Karpas-422 (cell line): ENCODE data around the gene AEN. TPM values are rescaled to one million over a fixed set of nuclear protein-coding genes. Genes with fewer than 3 reads are reported as not detected.

Source experiments
- DNase-seq: peaks from one replicate; pipeline ENCODE4 v3.0.0-alpha.2; 2015
- H2AFZ ChIP-seq: fragments of 200-600 bp; sonication (generic); 2 replicates; pipeline ENCODE4 v1.6.1; 2014; ENCODE audit warnings: antibody characterized with exemption, low read length, mixed read lengths
- H3K27ac ChIP-seq: fragments of 200-600 bp; sonication (generic); 2 replicates; pipeline ENCODE4 v1.5.1; 2014; ENCODE audit warnings: mild to moderate bottlenecking, low read length, moderate library complexity
- H3K27me3 ChIP-seq: fragments of 200-600 bp; sonication (generic); 2 replicates; pipeline ENCODE4 v1.6.1; 2014; ENCODE audit warnings: low read length, mixed read lengths
- H3K36me3 ChIP-seq: fragments of 200-600 bp; sonication (generic); 2 replicates; pipeline ENCODE4 v1.6.1; 2014; ENCODE audit warnings: low read length, mixed read lengths; ENCODE audit not compliant: insufficient read depth
- H3K4me1 ChIP-seq: fragments of 200-600 bp; sonication (generic); 2 replicates; pipeline ENCODE4 v1.6.1; 2014; ENCODE audit warnings: mild to moderate bottlenecking, low read length, mixed read lengths
- H3K4me2 ChIP-seq: fragments of 200-600 bp; sonication (generic); 2 replicates; pipeline ENCODE4 v1.6.1; 2014; ENCODE audit warnings: low read length, low read depth, mild to moderate bottlenecking; ENCODE audit not compliant: poor library complexity, severe bottlenecking
- H3K4me3 ChIP-seq: fragments of 200-600 bp; sonication (generic); 2 replicates; pipeline ENCODE4 v1.5.1; 2014; ENCODE audit warnings: mild to moderate bottlenecking, antibody characterized with exemption, low read length, mixed read lengths
- H3K79me2 ChIP-seq: fragments of 200-600 bp; sonication (generic); 2 replicates; pipeline ENCODE4 v1.6.1; 2014; ENCODE audit warnings: mild to moderate bottlenecking, low read length, mixed read lengths
- H3K9ac ChIP-seq: fragments of 200-600 bp; sonication (generic); 2 replicates; pipeline ENCODE4 v1.6.0; 2014; ENCODE audit warnings: low read length
- H3K9me2 ChIP-seq: fragments of 200-600 bp; sonication (generic), shearing (Covaris generic); replicated peaks from 2 replicates; pipeline ENCODE4 v1.6.0; 2014; ENCODE audit warnings: mild to moderate bottlenecking, low read length, moderate library complexity; ENCODE audit not compliant: insufficient read depth
- H3K9me3 ChIP-seq: fragments of 300-700, 200-600 bp; sonication (generic); 2 replicates; pipeline ENCODE4 v1.6.1; 2014; ENCODE audit warnings: low read length, mixed read lengths
- H4K20me1 ChIP-seq: fragments of 200-600 bp; sonication (generic); 2 replicates; pipeline ENCODE4 v1.6.1; 2014; ENCODE audit warnings: mild to moderate bottlenecking, antibody characterized with exemption, low read length, low read depth; ENCODE audit not compliant: insufficient read depth
- total RNA-seq: library from RNA; depleted of rRNA; stranded (reverse); fragments of >200 nt; shearing (Covaris generic); gene quantifications from 2 replicates; pipeline ENCODE4 v1.2.3, GENCODE V29; 2014; ENCODE audit warnings: low replicate concordance; rRNA removed

Gene AEN, protein sequence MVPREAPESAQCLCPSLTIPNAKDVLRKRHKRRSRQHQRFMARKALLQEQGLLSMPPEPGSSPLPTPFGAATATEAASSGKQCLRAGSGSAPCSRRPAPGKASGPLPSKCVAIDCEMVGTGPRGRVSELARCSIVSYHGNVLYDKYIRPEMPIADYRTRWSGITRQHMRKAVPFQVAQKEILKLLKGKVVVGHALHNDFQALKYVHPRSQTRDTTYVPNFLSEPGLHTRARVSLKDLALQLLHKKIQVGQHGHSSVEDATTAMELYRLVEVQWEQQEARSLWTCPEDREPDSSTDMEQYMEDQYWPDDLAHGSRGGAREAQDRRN
- total RNA-seq = 18.1 and 36.3 TPM in 2 replicates

DNA sequence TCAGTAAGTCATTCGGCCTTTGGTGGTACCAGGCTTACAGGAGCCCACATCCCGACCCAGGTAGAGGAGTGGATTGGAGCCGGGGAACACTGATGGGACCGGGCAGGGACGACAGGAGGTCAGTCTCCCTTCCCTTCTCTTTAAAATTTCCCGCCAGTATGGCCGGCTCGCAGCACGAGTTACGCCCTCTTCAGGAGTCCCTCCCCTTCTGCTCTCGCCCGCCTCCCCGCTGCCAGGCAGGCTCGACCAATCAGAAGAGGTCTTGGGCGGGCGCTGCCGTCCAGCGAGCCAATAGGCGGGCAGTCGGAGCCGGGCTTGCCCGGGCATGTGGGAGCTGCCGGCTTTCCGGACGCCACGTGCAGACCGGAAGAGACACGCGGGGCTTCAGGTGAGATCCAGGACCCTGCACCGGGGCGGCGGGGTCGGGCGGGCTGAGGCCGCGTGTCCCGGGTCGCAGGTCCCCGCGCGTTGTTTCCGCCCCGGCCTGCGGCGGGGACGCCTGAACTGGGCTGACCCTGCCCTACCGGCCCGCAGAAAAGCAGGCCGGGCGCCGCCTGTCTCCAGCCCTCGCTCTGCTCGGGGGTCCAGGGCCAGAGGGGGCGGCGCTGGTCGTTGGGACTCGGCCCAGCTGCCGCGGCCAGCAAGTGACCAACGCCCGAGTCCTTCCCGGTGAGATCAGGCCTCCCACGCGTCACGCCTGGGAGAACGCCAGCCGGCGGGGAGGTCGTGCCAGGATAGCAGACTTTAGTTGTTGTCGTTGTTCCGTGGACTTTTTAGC, at the start of gene AEN:
Gene AEN (plus strand): TSS at position 346 of the 778 bp plus-strand sequence. CDS start 4,870 bp downstream, outside the sequence.
- Histone ChIP-seq H3K4me1 (peaks cover 33% of the 10 kb centered on the region), H3K4me3 (peak within 1 kb of the TSS; percentile 87)

DNA sequence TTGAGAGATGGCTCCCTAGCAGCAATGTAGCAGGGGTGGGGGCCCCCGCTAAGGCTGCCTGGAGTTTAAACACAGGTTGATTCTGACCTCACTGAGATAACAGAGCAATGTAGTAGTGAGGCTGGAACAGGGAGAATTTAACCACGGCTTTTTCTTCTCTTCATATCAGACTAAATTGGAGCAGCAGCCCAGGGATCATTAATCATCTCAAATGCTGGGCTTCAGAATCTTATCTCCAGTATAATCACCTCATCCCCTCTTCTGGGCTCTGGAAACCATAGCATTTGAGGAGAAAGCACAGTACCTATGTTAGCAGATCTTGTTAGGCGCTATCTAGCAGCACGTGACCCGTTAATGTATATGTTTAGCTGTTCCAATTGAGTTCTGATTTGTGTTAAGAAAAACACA, 49.3 kb upstream of the AEN start:
- Histone ChIP-seq H3K27me3 (no peaks in the 10 kb centered on the region), H3K4me3 (no peak overlapping the region), H3K9me3 (no peaks in the 10 kb centered on the region), H3K9ac (no peak overlapping the region), H3K36me3 (no peaks in the 10 kb centered on the region), H2AFZ (no peak overlapping the region), H3K79me2 (no peaks in the 10 kb centered on the region), H3K9me2 (no peaks in the 10 kb centered on the region), H3K4me1 (no peaks in the 10 kb centered on the region), H3K27ac (no peak overlapping the region), H3K4me2 (no peak overlapping the region), H4K20me1 (no peaks in the 10 kb centered on the region)
- no peak for DNase-seq

More for the DNA sequence above, at the start of gene AEN:
- Histone ChIP-seq H3K9me2 (no peaks in the 10 kb centered on the region), H3K36me3 (peaks cover 8% of the 10 kb centered on the region; the same call in 1 of the 2 replicates), H3K9ac (peak within 1 kb of the TSS; percentile 87), H3K79me2 (peaks cover 49% of the 10 kb centered on the region), H4K20me1 (peaks cover 26% of the 10 kb centered on the region; the same call in 1 of the 2 replicates), H3K27me3 (no peaks in the 10 kb centered on the region), H3K4me2 (peak within 1 kb of the TSS; percentile 88), H3K27ac (peak within 1 kb of the TSS; percentile 78), H3K9me3 (no peaks in the 10 kb centered on the region), H2AFZ (peak within 1 kb of the TSS; percentile 62; the same call in 1 of the 2 replicates)
- peak; percentile 98 for DNase-seq

DNA sequence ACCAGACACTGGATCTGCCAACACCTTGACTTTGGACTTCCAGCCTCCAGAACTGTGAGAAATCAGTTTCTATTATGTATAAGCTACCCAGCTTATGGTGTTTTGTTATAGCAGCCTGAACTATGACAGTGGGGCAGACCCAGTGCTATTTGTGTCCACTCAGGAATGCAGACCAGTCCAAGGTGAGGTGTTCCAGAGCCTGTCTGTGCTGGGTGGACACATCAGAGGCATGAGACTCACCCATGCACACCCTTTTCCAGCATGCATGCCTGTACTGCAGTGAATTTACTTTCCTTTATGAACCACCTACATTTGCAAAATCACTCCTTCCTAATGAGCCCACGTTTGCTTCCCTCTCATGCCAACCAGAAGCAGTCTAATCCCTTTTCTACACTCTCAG, 47.1 kb upstream of the AEN start:
- H3K79me2 ChIP-seq = no peaks in the 10 kb centered on the region
- no peak overlapping the region for H3K9ac ChIP-seq
- no peak overlapping the region for H3K27ac ChIP-seq
- H3K9me3 ChIP-seq = no peaks in the 10 kb centered on the region
- H3K9me2 ChIP-seq = no peaks in the 10 kb centered on the region
- H2AFZ ChIP-seq = no peak overlapping the region
- H3K4me3 ChIP-seq = no peak overlapping the region
- no peaks in the 10 kb centered on the region for H4K20me1 ChIP-seq
- H3K4me1 ChIP-seq = no peaks in the 10 kb centered on the region
- H3K36me3 ChIP-seq = no peaks in the 10 kb centered on the region
- DNase-seq = no peak
- no peak overlapping the region for H3K4me2 ChIP-seq
- no peaks in the 10 kb centered on the region for H3K27me3 ChIP-seq

DNA sequence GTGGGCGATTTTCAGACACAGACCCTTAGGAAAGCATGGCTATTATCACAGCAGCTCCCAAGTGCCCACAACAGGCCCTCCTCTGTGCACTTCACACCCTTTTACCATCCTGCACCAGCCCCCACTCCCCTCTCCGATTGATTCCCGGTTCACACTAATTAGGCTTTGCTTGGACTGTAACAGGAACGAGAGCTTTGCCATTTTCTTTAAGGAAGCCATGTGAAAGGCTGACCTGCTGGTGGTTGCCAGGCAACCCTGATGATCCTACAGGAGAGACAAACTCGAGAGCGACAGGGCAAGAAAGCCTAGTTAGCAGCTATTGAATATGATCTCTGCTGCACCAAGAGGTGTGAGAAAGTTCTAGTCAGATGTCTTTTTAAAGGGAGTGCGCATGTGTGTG, 46.5 kb upstream of the AEN start:
- Histone ChIP-seq H3K9ac (no peak overlapping the region), H2AFZ (no peak overlapping the region), H3K4me3 (no peak overlapping the region), H3K4me2 (no peak overlapping the region), H3K4me1 (no peaks in the 10 kb centered on the region), H3K27ac (no peak overlapping the region), H3K27me3 (no peaks in the 10 kb centered on the region), H3K9me3 (no peaks in the 10 kb centered on the region), H4K20me1 (no peaks in the 10 kb centered on the region), H3K9me2 (no peaks in the 10 kb centered on the region), H3K36me3 (no peaks in the 10 kb centered on the region), H3K79me2 (no peaks in the 10 kb centered on the region)
- no peak for DNase-seq

DNA sequence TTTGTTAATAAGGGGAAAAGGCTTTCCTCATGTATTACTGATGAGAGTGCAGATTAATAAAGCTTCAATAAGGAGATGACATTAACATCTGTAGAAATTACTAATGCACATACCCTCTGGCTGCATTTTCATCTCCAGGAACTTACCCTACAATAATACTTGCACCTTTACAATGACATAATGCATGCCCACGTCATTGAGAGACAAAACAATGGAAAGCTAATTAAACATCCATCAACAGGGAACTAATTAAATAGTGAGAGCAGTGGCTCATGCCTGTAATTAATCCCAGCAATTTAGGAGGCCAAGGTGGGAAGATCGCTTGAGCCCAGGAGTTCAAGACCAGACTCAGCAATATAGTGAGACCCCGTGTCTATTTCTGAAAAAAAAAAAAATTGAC, 41.8 kb upstream of the AEN start:
- Histone ChIP-seq H3K9me2 (no peaks in the 10 kb centered on the region), H3K4me2 (no peak overlapping the region), H3K27ac (no peak overlapping the region), H3K27me3 (no peaks in the 10 kb centered on the region), H3K4me3 (no peak overlapping the region), H3K9me3 (no peaks in the 10 kb centered on the region), H2AFZ (no peak overlapping the region), H3K4me1 (no peaks in the 10 kb centered on the region), H4K20me1 (no peaks in the 10 kb centered on the region), H3K9ac (no peak overlapping the region), H3K79me2 (no peaks in the 10 kb centered on the region), H3K36me3 (no peaks in the 10 kb centered on the region)
- DNase-seq = no peak

DNA sequence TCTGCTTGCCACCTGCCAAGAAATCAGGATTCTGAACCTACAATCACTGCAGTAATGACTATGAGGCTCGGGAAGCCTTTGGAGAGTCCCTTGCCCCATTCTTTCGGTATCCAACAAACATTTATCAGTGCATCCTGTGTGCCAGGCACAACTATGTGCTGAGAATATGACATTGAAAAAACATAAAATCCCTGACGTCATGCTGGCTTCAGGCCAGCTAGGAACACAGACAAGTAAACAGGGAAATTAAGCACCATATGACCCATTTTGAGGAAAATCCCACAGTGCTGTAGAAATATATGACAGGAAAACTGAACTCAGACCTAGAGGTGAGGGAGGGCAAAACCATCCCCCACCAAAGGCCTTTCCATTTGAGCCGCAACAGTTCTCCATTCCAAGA, 40.6 kb upstream of the AEN start:
- Histone ChIP-seq H3K9ac (no peak overlapping the region), H3K9me2 (no peaks in the 10 kb centered on the region), H3K4me1 (no peaks in the 10 kb centered on the region), H3K27me3 (no peaks in the 10 kb centered on the region), H3K79me2 (no peaks in the 10 kb centered on the region), H3K4me3 (no peak overlapping the region), H3K36me3 (no peaks in the 10 kb centered on the region), H3K27ac (no peak overlapping the region), H3K4me2 (no peak overlapping the region), H4K20me1 (no peaks in the 10 kb centered on the region), H3K9me3 (no peaks in the 10 kb centered on the region), H2AFZ (no peak overlapping the region)
- no peak for DNase-seq

DNA sequence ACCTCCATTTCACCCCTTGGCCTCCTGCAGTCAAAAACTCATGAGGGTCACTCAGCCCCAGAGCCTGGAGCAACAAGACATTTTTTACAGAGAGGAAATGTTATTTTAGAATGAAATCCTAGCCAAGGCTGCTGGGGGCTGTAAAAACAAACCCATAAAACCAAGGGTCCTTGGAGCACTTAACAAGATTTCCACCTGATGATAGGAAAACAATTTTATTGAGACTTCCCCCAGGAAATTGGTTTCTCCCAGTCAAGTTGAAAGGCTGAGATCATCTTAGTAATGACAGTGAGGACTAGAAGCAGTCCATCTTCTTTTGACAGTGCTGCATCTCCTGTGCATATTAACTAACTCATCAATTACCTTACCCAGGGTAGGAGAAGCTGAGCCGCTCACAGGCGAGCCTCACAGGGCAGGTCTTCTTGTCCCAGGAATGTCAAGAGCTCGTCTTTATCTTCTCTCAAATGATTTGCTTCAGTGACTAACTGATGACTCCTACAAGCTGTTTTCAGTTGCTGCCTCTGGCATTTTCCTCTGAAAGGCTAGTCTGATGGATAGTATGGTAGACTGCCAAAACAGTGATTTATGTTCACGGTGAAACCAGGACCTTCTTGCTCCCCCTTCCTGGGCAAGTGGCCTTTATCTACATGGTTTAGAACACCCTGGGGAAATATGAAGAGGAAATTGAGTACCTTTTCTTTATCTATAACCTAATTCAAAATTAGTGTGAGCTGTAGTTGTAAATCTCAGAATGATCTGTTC, 34.6 kb upstream of the AEN start:
- Histone ChIP-seq H4K20me1 (no peaks in the 10 kb centered on the region), H3K36me3 (no peaks in the 10 kb centered on the region), H2AFZ (no peak overlapping the region), H3K9ac (no peak overlapping the region), H3K4me2 (no peak overlapping the region), H3K9me3 (no peaks in the 10 kb centered on the region), H3K27ac (no peak overlapping the region), H3K27me3 (no peaks in the 10 kb centered on the region), H3K9me2 (no peaks in the 10 kb centered on the region), H3K79me2 (no peaks in the 10 kb centered on the region), H3K4me3 (no peak overlapping the region), H3K4me1 (no peaks in the 10 kb centered on the region)
- no peak for DNase-seq

DNA sequence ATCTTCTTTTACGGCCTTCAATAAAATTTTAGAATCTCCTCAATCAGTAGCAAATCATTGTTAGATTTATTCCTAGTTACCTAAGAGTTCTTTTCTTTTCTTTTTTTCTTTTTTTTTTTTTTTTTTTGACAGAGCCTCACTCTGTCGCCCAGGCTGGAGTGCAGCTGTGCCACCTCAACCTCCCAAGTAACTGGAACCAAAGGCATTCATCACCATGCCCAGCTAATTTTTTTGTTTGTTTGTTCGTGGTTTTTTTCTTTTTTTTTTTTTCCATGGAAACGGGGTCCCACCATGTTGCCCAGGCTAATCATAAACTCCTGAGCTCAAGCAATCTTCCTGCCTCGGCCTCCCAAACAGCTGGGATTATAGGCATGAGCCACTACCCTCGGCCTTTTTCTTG, 30.4 kb upstream of the AEN start:
- H3K27me3 ChIP-seq = no peaks in the 10 kb centered on the region
- no peak overlapping the region for H3K4me3 ChIP-seq
- DNase-seq = no peak
- no peak overlapping the region for H3K9ac ChIP-seq
- H3K27ac ChIP-seq = no peak overlapping the region
- no peaks in the 10 kb centered on the region for H3K9me3 ChIP-seq
- no peaks in the 10 kb centered on the region for H3K36me3 ChIP-seq
- H4K20me1 ChIP-seq = no peaks in the 10 kb centered on the region
- H3K9me2 ChIP-seq = no peaks in the 10 kb centered on the region
- no peak overlapping the region for H2AFZ ChIP-seq
- H3K4me2 ChIP-seq = no peak overlapping the region
- no peaks in the 10 kb centered on the region for H3K79me2 ChIP-seq
- H3K4me1 ChIP-seq = no peaks in the 10 kb centered on the region
